Measurements from ENCODE around the gene FLCN.

FLCN gene

DNA sequence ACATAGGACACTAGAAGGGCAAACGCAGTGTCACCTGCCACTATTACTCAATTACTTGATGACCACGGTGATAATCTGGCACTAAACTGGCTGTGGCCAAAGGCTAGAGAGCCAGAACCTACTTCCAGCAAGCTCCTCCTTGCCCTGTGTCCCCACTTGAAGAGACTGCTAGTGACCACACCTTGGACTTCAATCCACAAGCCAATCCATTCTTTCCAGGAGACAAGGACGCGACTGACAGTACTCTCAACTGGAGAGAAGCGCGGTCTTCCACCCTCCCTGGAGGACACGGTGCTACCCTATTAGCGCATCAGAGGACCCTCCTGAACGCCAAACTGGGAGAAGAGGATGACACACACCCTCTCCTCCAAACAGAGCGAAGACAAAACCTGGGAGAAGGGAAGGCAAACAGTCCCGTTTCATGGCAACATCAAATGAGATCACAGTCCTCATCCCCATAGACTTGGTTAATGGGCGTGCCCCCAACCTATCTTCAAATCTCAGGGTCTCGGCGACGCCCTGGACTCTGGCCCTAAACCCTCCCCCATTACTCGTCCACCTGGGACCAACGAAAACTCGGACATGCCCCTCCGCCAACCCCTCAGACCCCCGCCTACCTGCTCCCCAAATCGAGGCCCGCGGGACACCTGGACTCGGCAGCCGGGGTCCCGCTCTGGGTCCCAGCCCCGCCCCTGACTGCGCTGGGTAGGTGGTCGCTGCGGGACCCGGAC is 508 bp downstream of the FLCN start:
- TF ChIP-seq, protein P1, sequence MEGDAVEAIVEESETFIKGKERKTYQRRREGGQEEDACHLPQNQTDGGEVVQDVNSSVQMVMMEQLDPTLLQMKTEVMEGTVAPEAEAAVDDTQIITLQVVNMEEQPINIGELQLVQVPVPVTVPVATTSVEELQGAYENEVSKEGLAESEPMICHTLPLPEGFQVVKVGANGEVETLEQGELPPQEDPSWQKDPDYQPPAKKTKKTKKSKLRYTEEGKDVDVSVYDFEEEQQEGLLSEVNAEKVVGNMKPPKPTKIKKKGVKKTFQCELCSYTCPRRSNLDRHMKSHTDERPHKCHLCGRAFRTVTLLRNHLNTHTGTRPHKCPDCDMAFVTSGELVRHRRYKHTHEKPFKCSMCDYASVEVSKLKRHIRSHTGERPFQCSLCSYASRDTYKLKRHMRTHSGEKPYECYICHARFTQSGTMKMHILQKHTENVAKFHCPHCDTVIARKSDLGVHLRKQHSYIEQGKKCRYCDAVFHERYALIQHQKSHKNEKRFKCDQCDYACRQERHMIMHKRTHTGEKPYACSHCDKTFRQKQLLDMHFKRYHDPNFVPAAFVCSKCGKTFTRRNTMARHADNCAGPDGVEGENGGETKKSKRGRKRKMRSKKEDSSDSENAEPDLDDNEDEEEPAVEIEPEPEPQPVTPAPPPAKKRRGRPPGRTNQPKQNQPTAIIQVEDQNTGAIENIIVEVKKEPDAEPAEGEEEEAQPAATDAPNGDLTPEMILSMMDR (conservative IDR thresholded peaks at IDR 0.05; ENCODE audit: low read depth, low read length) = no peak
- DNase-seq (ENCODE audit: low read depth) = peak; percentile 28

DNA sequence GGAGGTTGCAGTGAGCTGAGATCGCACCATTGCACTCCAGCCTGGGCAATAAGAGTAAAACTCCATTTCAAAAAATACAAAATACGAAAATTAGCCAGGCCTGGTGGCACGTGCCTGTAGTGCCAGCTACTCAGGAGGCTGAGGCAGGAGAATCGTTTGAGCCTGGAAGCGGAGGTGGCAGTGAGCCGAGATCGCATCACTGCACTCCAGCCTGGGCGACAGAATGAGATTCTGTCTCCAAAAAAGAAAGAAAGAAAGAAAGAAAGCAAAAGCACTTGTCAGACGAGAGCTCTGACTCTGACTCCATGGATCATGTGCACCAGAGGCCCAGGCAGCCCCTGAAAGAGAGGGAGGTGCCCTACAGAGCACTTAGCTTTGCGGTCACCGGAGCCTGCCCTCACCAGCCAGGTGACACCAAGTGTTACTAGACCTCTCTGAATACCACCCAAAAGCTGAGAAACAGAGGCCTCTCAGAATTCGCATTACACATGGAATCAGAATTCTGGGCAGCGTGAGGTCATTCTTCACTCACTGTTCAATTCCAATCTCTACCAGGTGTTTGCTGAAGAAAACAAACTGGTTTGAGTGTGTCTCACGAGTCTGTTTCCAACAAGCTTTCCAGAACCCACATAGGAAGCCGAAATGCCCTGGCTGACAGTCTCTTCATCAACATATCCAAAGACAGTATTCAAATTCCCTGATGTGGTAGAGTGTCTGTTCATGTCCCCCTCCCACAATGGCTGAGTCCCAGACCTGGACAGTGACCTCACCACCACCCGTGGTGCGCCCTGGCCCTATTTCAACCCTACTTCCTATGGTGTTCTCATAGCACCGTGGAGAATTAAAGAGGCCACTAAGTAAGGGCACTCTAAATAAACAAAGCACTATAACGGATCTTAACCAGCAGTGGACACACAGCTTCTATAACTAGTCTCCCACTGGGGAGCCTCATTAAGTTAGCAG is 1.5 kb downstream of the FLCN start:
- peak; percentile 76 for DNase-seq (ENCODE audit: low read depth)
- TF ChIP-seq, protein P1 (conservative IDR thresholded peaks at IDR 0.05; ENCODE audit: low read depth, low read length) = no peak
- H3K4me3 ChIP-seq (ENCODE audit: low read depth, low read length) = peak overlapping the region; percentile 100

More for the DNA sequence above, 508 bp downstream of the FLCN start:
- peak overlapping the region; percentile 100 for H3K4me3 ChIP-seq (ENCODE audit: low read depth, low read length)

DNA sequence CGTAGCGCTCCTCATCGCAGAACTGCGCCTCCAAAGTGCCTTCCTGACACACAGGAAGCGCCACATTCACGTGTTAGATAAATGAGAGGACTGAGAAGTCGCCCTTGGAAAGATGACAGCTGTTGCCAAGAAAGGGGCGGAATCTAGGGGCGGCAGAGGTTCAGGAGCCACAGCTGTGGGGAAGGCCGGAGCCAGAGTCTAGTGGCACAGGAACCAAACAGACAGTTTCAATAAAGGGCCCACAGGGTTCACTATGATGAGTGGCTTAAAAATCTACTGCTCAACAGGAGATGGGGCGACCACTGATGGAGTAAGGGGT is 4.7 kb downstream of the FLCN start:
- TF ChIP-seq, protein P1 (conservative IDR thresholded peaks at IDR 0.05; ENCODE audit: low read depth, low read length) = no peak
- H3K4me3 ChIP-seq (ENCODE audit: low read depth, low read length) = no peak overlapping the region
- DNase-seq (ENCODE audit: low read depth) = no peak

- no peak overlapping the region for H3K4me3 ChIP-seq (ENCODE audit: low read depth, low read length)
- TF ChIP-seq, protein P1 (conservative IDR thresholded peaks at IDR 0.05; ENCODE audit: low read depth, low read length) = no peak
Observed at GRCh38 chr17:17231621-17232302, 5.2 kb downstream of the FLCN start.

GRCh38 chr17:17229416-17230384 is 7.3 kb downstream of the FLCN start:
- TF ChIP-seq, protein P1 (conservative IDR thresholded peaks at IDR 0.05; ENCODE audit: low read depth, low read length) = no peak
- H3K4me3 ChIP-seq (ENCODE audit: low read depth, low read length) = no peak overlapping the region
- DNase-seq (ENCODE audit: low read depth) = no peak

More at GRCh38 chr17:17231621-17232302, 5.2 kb downstream of the FLCN start:
- no peak for DNase-seq (ENCODE audit: low read depth)

Measured in choroid plexus epithelial cell (primary cell).